GM18951 (cell line): ENCODE results near the gene NUP210.

Experiments used
- POLR2A ChIP-seq: IDR thresholded peaks from 4 replicates; pipeline ENCODE4 v1.6.1; 2011; ENCODE audit warnings: mild to moderate bottlenecking; ENCODE audit not compliant: insufficient read length, insufficient read depth; ENCODE audit errors: extremely low read depth
- in situ Hi-C: fragments of 300-500 bp; cut with MboI; formaldehyde crosslinking; loops from one replicate; pipeline ENCODE4 v1.12.0; 2022; ENCODE audit warnings: low sequenced_read_pairs, mixed read lengths, inconsistent platforms; ENCODE audit not compliant: unreplicated experiment

The NUP210 gene

DNA sequence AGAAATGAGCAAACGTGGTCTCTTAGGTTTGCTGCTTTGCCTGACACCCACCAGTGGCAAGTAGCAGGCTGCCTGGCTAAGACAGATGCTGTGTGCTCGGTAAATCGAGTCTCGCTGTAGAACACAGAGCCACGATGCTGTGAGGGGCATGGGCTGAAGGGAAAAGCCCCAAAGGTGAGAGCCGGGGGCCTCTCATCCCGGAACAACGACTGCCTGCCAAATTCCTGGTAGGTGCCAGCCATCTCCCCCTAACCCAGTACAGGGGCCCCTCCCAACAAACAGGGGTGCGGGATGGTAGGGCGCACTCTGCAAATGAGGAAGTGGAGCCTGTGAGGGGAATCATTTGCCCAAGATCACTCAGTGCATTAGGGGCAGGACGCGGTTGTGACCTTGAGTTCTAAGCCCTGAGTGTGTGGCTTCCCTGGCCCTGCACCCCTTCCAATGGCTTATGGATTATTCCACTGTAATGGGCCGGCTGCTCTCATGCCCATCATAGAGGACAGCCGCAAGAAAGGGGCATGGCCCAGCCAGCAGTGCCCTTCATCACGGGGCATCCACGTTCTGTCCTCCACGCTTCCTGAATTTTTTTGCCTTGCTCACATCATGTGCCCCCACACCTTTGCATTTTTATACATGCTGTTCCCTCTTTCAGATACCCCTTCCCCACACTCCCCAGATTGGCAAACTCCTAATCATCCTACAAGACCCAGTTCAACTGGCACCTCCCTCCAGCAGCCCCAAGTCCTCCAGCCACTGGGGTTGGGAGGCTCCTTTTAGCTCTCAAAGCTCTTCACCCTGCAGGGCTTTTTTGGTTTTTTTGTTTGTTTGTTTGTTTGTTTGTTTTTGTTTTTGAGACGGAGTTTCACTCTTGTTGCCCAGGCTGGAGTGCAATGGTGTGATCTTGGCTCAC, 125.4 kb downstream of the NUP210 start:
- in situ Hi-C loops = no loop called here
- TF ChIP-seq POLR2A = no peak

DNA sequence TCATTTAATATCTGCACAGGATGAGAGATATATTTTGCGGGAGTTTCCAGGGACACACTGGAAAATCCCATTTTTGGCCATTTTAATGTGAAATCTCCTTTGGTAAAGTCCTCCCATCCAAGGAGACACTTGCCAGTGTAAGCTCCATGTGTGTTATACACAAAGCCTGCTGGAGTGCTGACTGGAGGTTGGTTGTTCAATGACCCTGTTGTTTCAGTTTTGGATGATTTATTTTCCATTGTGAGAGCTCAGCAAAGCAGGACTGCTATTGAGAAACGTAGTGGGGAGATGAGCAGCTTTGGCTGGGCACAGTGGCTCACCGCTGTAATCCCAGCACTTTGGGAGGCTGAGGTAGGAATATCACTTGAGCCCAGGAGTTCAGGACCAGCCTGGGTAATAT, 127.7 kb downstream of the NUP210 start:
- in situ Hi-C loops = no loop called here
- no peak for TF ChIP-seq POLR2A

DNA sequence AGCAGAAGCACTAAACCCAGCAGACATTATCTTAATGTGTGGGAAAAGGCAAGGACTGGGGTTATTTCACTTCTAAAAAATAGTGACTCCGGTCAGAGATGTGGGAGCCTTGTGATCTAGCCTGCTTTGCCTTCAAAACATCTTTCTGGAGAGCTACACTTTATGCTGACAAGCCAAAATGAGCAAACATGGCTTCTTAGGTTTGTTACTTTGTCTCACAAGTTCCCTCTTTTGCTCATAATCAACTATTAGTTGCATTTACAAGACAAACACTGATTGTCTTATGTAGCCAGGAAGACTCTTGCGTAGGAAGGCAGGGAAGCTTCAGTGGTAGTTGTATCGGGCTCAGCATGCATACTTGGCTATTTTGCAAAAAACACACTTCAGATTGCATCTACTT, 129.2 kb downstream of the NUP210 start:
- no peak for TF ChIP-seq POLR2A
- in situ Hi-C loops = no loop called here

DNA sequence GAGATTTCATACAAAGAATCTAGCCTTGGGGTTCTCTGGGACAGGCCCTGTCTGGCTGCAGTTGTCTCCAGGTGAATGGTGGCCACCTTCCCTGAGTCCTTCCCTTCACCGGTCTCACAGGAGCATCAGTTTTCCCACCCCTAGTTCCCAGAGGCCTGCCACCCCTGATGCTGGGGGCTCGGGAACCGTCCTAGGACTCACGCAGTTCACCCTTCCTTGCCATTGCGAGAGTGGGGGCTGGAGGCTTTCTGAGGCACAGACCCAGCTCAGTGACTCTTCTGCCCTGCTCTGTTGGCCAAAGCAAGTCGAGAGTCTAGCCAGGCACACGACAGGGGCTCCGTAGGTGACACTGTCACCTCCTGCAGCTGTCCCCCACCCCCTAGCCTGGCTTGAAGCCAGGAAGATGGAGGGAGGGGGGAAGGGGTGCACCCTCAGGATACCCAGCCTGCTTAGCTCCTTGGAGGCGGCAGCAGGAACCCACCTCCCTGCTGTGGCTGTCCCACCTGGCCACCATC, 130.3 kb downstream of the NUP210 start:
- in situ Hi-C loops = no loop called here

GRCh38 chr3:13288732-13289718, 131.1 kb downstream of the NUP210 start:
- TF ChIP-seq POLR2A = no peak
- in situ Hi-C loops = no loop called here

More for the DNA sequence above, 130.3 kb downstream of the NUP210 start:
- TF ChIP-seq POLR2A = no peak

DNA sequence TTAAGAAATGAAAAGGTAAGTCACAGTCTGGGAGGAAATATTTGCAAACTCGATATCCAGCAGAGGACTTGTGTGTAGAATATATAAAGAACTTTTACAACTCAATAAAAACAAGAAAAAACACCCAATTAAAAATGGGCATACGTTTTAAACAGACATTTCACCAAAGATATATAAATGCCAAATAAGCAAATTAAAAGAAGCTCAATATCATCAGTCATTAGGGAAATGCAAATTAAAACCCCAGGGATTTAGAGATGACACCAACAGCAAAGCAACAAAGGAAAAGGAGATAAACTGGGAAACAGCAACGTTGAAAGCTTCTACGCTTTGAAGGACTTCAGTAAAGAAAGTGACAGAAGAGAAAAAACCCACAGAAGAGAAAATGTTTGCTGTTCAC, 132.3 kb downstream of the NUP210 start:
- TF ChIP-seq POLR2A = no peak
- in situ Hi-C loops = no loop called here

- in situ Hi-C loops = no loop called here
- TF ChIP-seq POLR2A = no peak
Observed at GRCh38 chr3:13286873-13287272, 133.2 kb downstream of the NUP210 start.

DNA sequence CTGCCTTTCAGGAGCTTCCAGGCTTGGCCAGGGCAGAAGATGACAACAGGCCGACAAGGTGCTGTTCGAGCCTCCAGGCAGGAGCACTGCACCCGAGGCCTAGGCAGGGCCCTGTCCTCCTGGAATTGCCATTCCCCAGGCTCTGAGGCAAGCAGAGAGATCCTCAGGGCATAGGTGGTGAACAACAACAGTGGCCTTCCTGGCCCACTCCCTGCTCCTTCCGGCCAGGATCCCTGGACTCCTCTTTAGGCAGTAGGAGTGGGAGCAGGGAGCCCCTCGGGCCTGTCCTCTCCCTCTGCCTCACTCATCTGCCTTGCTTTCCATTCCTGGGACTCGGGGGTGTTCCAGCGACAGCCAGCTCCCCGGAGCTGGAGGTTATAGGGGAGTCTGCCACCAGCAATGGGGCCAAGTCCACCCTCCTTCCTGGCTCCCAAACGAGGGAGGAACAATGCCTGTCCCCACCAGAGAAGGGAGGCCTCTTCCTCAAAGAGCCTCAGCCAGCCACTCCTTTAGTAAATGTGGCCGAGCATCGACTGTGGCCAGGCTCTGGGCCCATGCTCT, 135.0 kb downstream of the NUP210 start:
- TF ChIP-seq POLR2A = no peak
- in situ Hi-C loops = no loop called here

- in situ Hi-C loops = no loop called here
- TF ChIP-seq POLR2A = no peak
Observed at GRCh38 chr3:13283877-13284264, 136.3 kb downstream of the NUP210 start.

DNA sequence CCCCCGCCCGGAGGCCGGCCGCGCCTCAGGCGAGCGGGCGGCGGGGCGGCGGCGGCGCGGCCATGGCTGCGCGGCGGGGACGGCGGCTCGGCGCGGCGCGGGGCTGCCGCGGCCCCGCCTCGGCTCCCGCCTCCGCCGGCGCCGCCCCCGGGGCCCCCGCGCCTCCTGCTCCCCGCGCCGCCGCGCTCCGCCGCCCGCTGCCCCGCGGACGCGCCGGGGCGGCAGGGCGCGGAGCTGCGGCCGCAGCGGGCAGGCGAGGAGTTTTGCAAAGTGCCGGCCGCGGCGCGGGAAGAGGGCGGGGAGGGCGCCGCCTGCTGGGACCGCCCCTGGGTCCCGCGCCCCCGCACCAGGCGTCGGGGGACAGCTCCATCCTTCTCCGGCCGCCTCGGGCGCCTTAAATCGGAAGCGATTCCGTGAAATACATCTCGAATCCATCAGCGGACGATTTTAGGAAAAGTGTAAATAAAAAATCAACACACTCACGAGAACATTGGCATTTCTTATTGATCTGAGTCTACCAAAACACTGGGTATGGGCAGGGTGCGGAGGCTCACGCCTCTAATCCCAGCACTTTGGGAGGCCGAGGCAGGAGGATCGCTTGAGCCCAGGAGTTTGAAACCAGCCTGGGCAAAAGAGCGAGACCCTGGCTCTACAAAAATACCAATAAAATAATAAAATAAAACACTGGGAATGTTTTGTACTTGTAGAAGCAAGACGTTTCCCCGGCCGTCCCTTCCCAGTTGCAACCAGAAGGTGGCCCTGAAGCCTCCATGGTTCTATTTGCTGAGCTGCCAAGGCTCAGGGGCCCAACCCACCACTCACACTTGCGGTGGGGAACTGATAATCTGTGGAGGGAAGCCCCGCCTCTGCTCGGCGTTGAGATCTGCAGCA, 136.9 kb downstream of the NUP210 start:
- in situ Hi-C loops = no loop called here

GRCh38 chr3:13282358-13282985, 137.7 kb downstream of the NUP210 start:
- in situ Hi-C loops = no loop called here
- TF ChIP-seq POLR2A = no peak

More for the DNA sequence above, 136.9 kb downstream of the NUP210 start:
- TF ChIP-seq POLR2A = no peak
